GM23338 (cell line): ENCODE measurements around the gene CDKL1. TPM values are rescaled to one million over a fixed set of nuclear protein-coding genes. Genes with fewer than 3 reads are reported as not detected.

Experiments used
- ATAC-seq: fragments of 200-7000 bp; cut with Tn5 transposase; 3 replicates; pipeline ENCODE4 v1.9.1; 2020
- DNase-seq: peaks from one replicate; pipeline ENCODE4 v3.0.0-alpha.2; 2015; ENCODE audit warnings: low spot score
- H2AFZ ChIP-seq: fragments of 200-600 bp; sonication (generic); 2 replicates; pipeline ENCODE4 v1.8.0; 2016; ENCODE audit warnings: antibody characterized with exemption, mild to moderate bottlenecking, moderate library complexity
- H3F3A ChIP-seq: fragments of 200-600 bp; sonication (generic); replicated peaks from 2 replicates; pipeline ENCODE4 v1.8.0; 2017; ENCODE audit warnings: antibody characterized with exemption, mixed run types, low read depth
- H3K27ac ChIP-seq: fragments of 200-600 bp; sonication (generic); 2 replicates; pipeline ENCODE4 v1.6.1; 2016; ENCODE audit warnings: low read depth
- H3K27me3 ChIP-seq: fragments of 200-600 bp; sonication (generic); 2 replicates; pipeline ENCODE4 v1.8.0; 2016; ENCODE audit warnings: mild to moderate bottlenecking, mixed run types, moderate library complexity; ENCODE audit not compliant: insufficient read depth
- H3K36me3 ChIP-seq: fragments of 200-600 bp; sonication (generic); 2 replicates; pipeline ENCODE4 v1.8.0; 2016; ENCODE audit warnings: mild to moderate bottlenecking; ENCODE audit not compliant: insufficient read depth
- H3K4me1 ChIP-seq: fragments of 200-600 bp; sonication (generic); 2 replicates; pipeline ENCODE4 v1.8.0; 2016; ENCODE audit warnings: mild to moderate bottlenecking, moderate library complexity; ENCODE audit not compliant: insufficient read depth
- H3K4me2 ChIP-seq: fragments of 200-600 bp; sonication (generic); 2 replicates; pipeline ENCODE4 v1.7.1; 2017; ENCODE audit warnings: mixed run types
- H3K4me3 ChIP-seq: fragments of 200-600 bp; sonication (generic); 2 replicates; pipeline ENCODE4 v1.6.1; 2016; ENCODE audit warnings: mixed run types
- H3K79me2 ChIP-seq: fragments of 200-600 bp; sonication (generic); replicated peaks from 2 replicates; pipeline ENCODE4 v1.8.0; 2017; ENCODE audit warnings: mild to moderate bottlenecking; ENCODE audit not compliant: insufficient read depth
- H3K9me2 ChIP-seq: fragments of 200-600 bp; sonication (generic); 2 replicates; pipeline ENCODE4 v1.8.0; 2017; ENCODE audit not compliant: insufficient read depth
- H4K20me1 ChIP-seq: fragments of 200-600 bp; sonication (generic); replicated peaks from 2 replicates; pipeline ENCODE4 v1.8.0; 2017; ENCODE audit warnings: mild to moderate bottlenecking; ENCODE audit not compliant: insufficient read depth
- H3K27ac Mint-ChIP-seq: 2 replicates; pipeline ENCODE4 v1.8.0; 2020; ENCODE audit warnings: inconsistent platforms, mild to moderate bottlenecking, moderate library complexity, mixed read lengths
- H3K27me3 Mint-ChIP-seq: 3 replicates; pipeline ENCODE4 v1.8.0; 2022; ENCODE audit warnings: low read depth, mild to moderate bottlenecking, moderate library complexity, mixed read lengths, inconsistent platforms; ENCODE audit not compliant: insufficient read depth, poor library complexity
- H3K36me3 Mint-ChIP-seq: 3 replicates; pipeline ENCODE4 v1.8.0; 2021; ENCODE audit warnings: low read depth, mild to moderate bottlenecking, inconsistent platforms, moderate library complexity, mixed read lengths
- H3K4me1 Mint-ChIP-seq: 3 replicates; pipeline ENCODE4 v1.8.0; 2020; ENCODE audit warnings: mild to moderate bottlenecking, inconsistent platforms, mixed read lengths
- H3K4me3 Mint-ChIP-seq: 3 replicates; pipeline ENCODE4 v1.8.0; 2021; ENCODE audit warnings: moderate library complexity, mild to moderate bottlenecking, inconsistent platforms, mixed read lengths
- H3K9me3 Mint-ChIP-seq: 3 replicates; pipeline ENCODE4 v1.8.0; 2020; ENCODE audit warnings: moderate library complexity, mild to moderate bottlenecking, inconsistent platforms, mixed read lengths
- EZH2phosphoT487 ChIP-seq: fragments of 200-600 bp; sonication (generic); IDR thresholded peaks from one replicate; pipeline ENCODE4 v1.8.1; 2018; ENCODE audit warnings: antibody characterized with exemption; ENCODE audit not compliant: unreplicated experiment
- POLR2AphosphoS5 ChIP-seq: IDR thresholded peaks from 2 replicates; pipeline ENCODE4 v1.6.1; 2016; ENCODE audit warnings: antibody characterized with exemption, low read depth
- ZNF331 ChIP-seq: fragments of 250-450 bp; sonication (Bioruptor Pico); IDR thresholded peaks from 2 replicates; pipeline ENCODE4 v1.5.0; 2020; ENCODE audit warnings: low read depth, mild to moderate bottlenecking, moderate library complexity
- polyA plus RNA-seq: library from polyadenylated mRNA; unstranded; fragments of >200 nt; fragmentation: Nextera tagmentation; extraction: Ambion mirVana; gene quantifications from 2 replicates; pipeline ENCODE4 v1.2.1, GENCODE V29; 2016
- total RNA-seq: library from RNA; depleted of rRNA; stranded (reverse); fragments of >200 nt; shearing (Covaris generic); gene quantifications from 2 replicates; pipeline ENCODE4 v1.2.3, GENCODE V29; 2014
- TF ChIP-seq, protein P1 (sequence below), 2 experiments: fragments of 200-600 bp in 1 of 2; sonication (generic) in 1 of 2; conservative IDR thresholded peaks; 2 replicates each; pipeline versions ENCODE4 v1.5.1 to v1.6.1; 2016 to 2017; ENCODE audit warnings: antibody characterized with exemption in 2 of 2, low read depth in 2 of 2, mild to moderate bottlenecking in 2 of 2, moderate library complexity in 1 of 2
- TF ChIP-seq, protein P2 (sequence below): IDR thresholded peaks from 2 replicates; pipeline ENCODE4 v1.6.1; 2016; ENCODE audit warnings: antibody characterized with exemption
- TF ChIP-seq, protein P3 (sequence below): fragments of 250-450 bp; sonication (Bioruptor Pico); IDR thresholded peaks from 2 replicates; pipeline ENCODE4 v1.5.0; 2020; ENCODE audit warnings: mild to moderate bottlenecking, moderate library complexity

The CDKL1 gene
- total and polyA plus RNA-seq, 2 experiments from 2014 or later, result 0.52 TPM

DNA sequence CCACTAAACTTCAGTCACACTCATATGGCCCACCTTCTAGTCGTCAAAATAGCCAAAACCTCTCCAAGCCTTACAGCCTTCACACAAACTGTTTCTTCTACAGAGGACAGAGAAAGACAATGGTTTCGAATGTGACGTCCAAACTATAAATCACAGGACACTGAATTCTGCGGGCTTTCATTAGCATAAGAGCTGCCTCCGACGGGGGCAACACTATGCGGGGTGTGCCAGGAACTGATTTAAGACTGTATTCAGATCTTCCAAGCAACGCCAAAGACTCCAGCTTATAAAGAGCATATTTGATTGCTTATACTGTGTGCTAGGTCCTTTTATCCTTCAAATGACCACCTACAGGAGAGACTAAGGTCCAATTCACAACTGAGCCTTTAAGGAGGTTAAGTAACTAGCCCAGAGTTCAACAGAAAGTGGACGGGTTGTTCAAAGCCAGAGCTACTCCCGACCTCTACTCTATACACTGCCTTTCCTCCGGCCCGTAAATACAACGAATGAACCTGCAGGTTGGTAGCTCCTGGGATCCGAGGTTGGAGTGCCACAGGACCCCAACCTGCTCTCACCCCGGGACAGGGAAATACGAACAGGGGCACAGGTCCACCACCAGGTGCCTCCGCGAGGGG is 85.2 kb downstream of the CDKL1 start:
- Histone ChIP-seq H3F3A (0 out of 2 replicates have a peak, but pooled peaks cover 10% of the 10 kb centered on the region), H3K9me2 (no peaks in the 10 kb centered on the region), H3K36me3 (peaks cover 13% of the 10 kb centered on the region), H4K20me1 (no peaks in the 10 kb centered on the region; the same call in 1 of the 2 replicates), H3K4me1 (peaks cover 10% of the 10 kb centered on the region), H3K4me3 (peak overlapping the region; percentile 74), H3K27me3 (no peaks in the 10 kb centered on the region), H3K79me2 (peaks cover 72% of the 10 kb centered on the region), H3K27ac (peak overlapping the region; percentile 86), H2AFZ (peak overlapping the region; percentile 91), H3K4me2 (peak overlapping the region; percentile 93)
- H3K27ac Mint-ChIP-seq, result peak overlapping the region; percentile 96
- H3K9me3 Mint-ChIP-seq, result peaks cover 20% of the 10 kb centered on the region
- no peak for DNase-seq
- H3K4me3 Mint-ChIP-seq, result peak overlapping the region; percentile 90
- peaks cover 10% of the 10 kb centered on the region for H3K27me3 Mint-ChIP-seq
- peaks cover 12% of the 10 kb centered on the region for H3K4me1 Mint-ChIP-seq
- H3K36me3 Mint-ChIP-seq, result peaks cover 50% of the 10 kb centered on the region
- ATAC-seq, result no peak; the same call in 1 of the 3 replicates
- no peak for TF ChIP-seq POLR2AphosphoS5
- TF ChIP-seq, protein P1, sequence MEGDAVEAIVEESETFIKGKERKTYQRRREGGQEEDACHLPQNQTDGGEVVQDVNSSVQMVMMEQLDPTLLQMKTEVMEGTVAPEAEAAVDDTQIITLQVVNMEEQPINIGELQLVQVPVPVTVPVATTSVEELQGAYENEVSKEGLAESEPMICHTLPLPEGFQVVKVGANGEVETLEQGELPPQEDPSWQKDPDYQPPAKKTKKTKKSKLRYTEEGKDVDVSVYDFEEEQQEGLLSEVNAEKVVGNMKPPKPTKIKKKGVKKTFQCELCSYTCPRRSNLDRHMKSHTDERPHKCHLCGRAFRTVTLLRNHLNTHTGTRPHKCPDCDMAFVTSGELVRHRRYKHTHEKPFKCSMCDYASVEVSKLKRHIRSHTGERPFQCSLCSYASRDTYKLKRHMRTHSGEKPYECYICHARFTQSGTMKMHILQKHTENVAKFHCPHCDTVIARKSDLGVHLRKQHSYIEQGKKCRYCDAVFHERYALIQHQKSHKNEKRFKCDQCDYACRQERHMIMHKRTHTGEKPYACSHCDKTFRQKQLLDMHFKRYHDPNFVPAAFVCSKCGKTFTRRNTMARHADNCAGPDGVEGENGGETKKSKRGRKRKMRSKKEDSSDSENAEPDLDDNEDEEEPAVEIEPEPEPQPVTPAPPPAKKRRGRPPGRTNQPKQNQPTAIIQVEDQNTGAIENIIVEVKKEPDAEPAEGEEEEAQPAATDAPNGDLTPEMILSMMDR (conservative IDR thresholded peaks at IDR 0.05; ENCODE audit: low read depth in 2 of 2), result peak in 1 of 2 experiments; percentile 48; a peak in 2 of 4 replicates
- TF ChIP-seq, protein P2, sequence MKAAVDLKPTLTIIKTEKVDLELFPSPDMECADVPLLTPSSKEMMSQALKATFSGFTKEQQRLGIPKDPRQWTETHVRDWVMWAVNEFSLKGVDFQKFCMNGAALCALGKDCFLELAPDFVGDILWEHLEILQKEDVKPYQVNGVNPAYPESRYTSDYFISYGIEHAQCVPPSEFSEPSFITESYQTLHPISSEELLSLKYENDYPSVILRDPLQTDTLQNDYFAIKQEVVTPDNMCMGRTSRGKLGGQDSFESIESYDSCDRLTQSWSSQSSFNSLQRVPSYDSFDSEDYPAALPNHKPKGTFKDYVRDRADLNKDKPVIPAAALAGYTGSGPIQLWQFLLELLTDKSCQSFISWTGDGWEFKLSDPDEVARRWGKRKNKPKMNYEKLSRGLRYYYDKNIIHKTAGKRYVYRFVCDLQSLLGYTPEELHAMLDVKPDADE, result no peak

DNA sequence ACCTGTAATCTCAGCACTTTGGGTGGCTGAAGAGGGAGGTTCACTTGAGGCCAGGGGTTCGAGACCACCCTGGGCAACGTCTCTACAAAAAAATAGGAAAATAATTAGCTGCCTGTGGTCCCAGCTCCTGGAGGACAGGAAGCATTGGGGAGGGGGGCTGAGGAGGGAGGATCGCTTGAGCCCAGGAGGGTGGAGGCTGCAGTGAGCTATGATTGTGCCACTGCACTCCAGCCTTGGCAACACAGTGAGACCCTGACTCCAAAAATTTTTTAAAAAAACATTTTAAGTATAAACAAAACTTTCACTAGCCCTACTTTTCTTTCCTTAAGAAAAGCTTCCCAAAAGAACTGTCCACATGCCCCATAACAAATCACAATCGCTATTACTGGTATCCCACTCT is 86.2 kb downstream of the CDKL1 start:
- Histone ChIP-seq H4K20me1 (no peaks in the 10 kb centered on the region; the same call in 1 of the 2 replicates), H2AFZ (no peak overlapping the region), H3K79me2 (peaks cover 76% of the 10 kb centered on the region), H3K27ac (no peak overlapping the region), H3K9me2 (no peaks in the 10 kb centered on the region), H3K4me1 (peaks cover 10% of the 10 kb centered on the region), H3K4me2 (peak overlapping the region; percentile 93), H3K36me3 (peaks cover 13% of the 10 kb centered on the region), H3K27me3 (no peaks in the 10 kb centered on the region), H3K4me3 (peak overlapping the region; percentile 74), H3F3A (0 out of 2 replicates have a peak, but pooled peaks cover 10% of the 10 kb centered on the region)
- Mint-ChIP-seq H3K4me1 (peaks cover 12% of the 10 kb centered on the region), H3K36me3 (peaks cover 43% of the 10 kb centered on the region), H3K9me3 (peaks cover 12% of the 10 kb centered on the region), H3K4me3 (peak overlapping the region; percentile 90), H3K27ac (no peak overlapping the region), H3K27me3 (peaks cover 10% of the 10 kb centered on the region)
- DNase-seq (no peak), ATAC-seq (no peak)
- no peak for TF ChIP-seq ZNF331 (CRISPR knock-in tag)
- TF ChIP-seq, protein P1 (conservative IDR thresholded peaks at IDR 0.05; ENCODE audit: low read depth in 2 of 2), result no peak
- TF ChIP-seq EZH2phosphoT487, result no peak
- TF ChIP-seq, protein P3, sequence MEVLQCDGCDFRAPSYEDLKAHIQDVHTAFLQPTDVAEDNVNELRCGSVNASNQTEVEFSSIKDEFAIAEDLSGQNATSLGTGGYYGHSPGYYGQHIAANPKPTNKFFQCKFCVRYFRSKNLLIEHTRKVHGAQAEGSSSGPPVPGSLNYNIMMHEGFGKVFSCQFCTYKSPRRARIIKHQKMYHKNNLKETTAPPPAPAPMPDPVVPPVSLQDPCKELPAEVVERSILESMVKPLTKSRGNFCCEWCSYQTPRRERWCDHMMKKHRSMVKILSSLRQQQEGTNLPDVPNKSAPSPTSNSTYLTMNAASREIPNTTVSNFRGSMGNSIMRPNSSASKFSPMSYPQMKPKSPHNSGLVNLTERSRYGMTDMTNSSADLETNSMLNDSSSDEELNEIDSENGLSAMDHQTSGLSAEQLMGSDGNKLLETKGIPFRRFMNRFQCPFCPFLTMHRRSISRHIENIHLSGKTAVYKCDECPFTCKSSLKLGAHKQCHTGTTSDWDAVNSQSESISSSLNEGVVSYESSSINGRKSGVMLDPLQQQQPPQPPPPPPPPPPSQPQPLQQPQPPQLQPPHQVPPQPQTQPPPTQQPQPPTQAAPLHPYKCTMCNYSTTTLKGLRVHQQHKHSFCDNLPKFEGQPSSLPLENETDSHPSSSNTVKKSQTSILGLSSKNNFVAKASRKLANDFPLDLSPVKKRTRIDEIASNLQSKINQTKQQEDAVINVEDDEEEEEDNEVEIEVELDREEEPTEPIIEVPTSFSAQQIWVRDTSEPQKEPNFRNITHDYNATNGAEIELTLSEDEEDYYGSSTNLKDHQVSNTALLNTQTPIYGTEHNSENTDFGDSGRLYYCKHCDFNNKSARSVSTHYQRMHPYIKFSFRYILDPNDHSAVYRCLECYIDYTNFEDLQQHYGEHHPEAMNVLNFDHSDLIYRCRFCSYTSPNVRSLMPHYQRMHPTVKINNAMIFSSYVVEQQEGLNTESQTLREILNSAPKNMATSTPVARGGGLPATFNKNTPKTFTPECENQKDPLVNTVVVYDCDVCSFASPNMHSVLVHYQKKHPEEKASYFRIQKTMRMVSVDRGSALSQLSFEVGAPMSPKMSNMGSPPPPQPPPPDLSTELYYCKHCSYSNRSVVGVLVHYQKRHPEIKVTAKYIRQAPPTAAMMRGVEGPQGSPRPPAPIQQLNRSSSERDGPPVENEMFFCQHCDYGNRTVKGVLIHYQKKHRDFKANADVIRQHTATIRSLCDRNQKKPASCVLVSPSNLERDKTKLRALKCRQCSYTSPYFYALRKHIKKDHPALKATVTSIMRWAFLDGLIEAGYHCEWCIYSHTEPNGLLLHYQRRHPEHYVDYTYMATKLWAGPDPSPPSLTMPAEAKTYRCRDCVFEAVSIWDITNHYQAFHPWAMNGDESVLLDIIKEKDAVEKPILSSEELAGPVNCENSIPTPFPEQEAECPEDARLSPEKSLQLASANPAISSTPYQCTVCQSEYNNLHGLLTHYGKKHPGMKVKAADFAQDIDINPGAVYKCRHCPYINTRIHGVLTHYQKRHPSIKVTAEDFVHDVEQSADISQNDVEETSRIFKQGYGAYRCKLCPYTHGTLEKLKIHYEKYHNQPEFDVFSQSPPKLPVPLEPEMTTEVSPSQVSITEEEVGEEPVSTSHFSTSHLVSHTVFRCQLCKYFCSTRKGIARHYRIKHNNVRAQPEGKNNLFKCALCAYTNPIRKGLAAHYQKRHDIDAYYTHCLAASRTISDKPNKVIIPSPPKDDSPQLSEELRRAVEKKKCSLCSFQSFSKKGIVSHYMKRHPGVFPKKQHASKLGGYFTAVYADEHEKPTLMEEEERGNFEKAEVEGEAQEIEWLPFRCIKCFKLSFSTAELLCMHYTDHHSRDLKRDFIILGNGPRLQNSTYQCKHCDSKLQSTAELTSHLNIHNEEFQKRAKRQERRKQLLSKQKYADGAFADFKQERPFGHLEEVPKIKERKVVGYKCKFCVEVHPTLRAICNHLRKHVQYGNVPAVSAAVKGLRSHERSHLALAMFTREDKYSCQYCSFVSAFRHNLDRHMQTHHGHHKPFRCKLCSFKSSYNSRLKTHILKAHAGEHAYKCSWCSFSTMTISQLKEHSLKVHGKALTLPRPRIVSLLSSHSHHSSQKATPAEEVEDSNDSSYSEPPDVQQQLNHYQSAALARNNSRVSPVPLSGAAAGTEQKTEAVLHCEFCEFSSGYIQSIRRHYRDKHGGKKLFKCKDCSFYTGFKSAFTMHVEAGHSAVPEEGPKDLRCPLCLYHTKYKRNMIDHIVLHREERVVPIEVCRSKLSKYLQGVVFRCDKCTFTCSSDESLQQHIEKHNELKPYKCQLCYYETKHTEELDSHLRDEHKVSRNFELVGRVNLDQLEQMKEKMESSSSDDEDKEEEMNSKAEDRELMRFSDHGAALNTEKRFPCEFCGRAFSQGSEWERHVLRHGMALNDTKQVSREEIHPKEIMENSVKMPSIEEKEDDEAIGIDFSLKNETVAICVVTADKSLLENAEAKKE (CRISPR knock-in tag), result no peak
